Spinal cord (tissue), 10 donors: ENCODE results near the gene ANO3. TPM values are rescaled to one million over a fixed set of nuclear protein-coding genes. Genes with fewer than 3 reads are reported as not detected.
"Not testable (repeated sequence)": the region's sequence is repeated elsewhere in the genome, so short reads cannot be mapped to it uniquely, and the experiment has no call there.

Source experiments
- DNase-seq, 6 donors: peaks; one replicate each; pipeline versions ENCODE4 v3.0.0 to v3.0.0-alpha.2; 2013 to 2015; ENCODE audit warnings: low spot score in 6 of 6, low read depth in 4 of 6
- H3K27ac ChIP-seq: one replicate; pipeline ENCODE4 v1.5.1; 2013; ENCODE audit warnings: low read depth, low read length, control low read depth
- H3K27me3 ChIP-seq: one replicate; pipeline ENCODE4 v1.6.1; 2013; ENCODE audit warnings: low read length; ENCODE audit not compliant: control insufficient read depth, insufficient read depth
- H3K36me3 ChIP-seq: one replicate; pipeline ENCODE4 v1.6.1; 2013; ENCODE audit warnings: low read length; ENCODE audit not compliant: control insufficient read depth, insufficient read depth
- H3K4me1 ChIP-seq: one replicate; pipeline ENCODE4 v1.6.1; 2013; ENCODE audit warnings: low read length; ENCODE audit not compliant: control insufficient read depth, insufficient read depth
- H3K4me3 ChIP-seq: one replicate; pipeline ENCODE4 v1.5.1; 2013; ENCODE audit warnings: low read depth, low read length, control low read depth
- H3K9me3 ChIP-seq: one replicate; pipeline ENCODE4 v1.6.1; 2013; ENCODE audit warnings: low read length; ENCODE audit not compliant: control insufficient read depth, insufficient read depth
- WGBS: methylation state at CpG from one replicate; pipeline ENCODE4 v1.1.5; 2013; ENCODE audit warnings: missing lambda C conversion rate; ENCODE audit not compliant: insufficient coverage; 5-methylcytosine and 5-hydroxymethylcytosine counted together
- long read RNA-seq, 4 donors: transcript quantifications; one replicate each; lab custom pipeline, GENCODE V29; 2026
- polyA plus RNA-seq, 2 donors: library from polyadenylated mRNA; unstranded; fragments of 120-200 nt; gene quantifications; one replicate each; pipeline ENCODE4 v1.2.1, GENCODE V29; 2013; ENCODE audit not compliant: insufficient read length in 2 of 2
- total RNA-seq, 2 donors: library from RNA; depleted of rRNA in 1 of 2; stranded (reverse); fragments of 120-200 nt in 1 of 2; fragments of >200 nt in 1 of 2; gene quantifications; one replicate each; pipeline versions ENCODE4 v1.2.3 to v1.2.4, GENCODE V29; 2013 to 2014
- donor health status: healthy.

ANO3 gene
- total RNA-seq: 10 to 100 TPM in 1 of 2 donors, 1 to 10 TPM in 1; 2.4 to 12.9 TPM
- polyA plus RNA-seq: 1 to 10 TPM; 3.8 to 3.9 TPM
- long read RNA-seq, donor 1: 0 reads
- long read RNA-seq, donor 2, partial matches to known transcripts: 0 of 1 reads
- long read RNA-seq, donor 2, other reads (novel, unspliced or antisense): 0 of 1 reads
- long read RNA-seq, donor 3: 0 reads
- long read RNA-seq, donor 4: 0 reads

- DNase-seq: peak; percentile 60 to 93 (median 78)
- H3K9me3 ChIP-seq: no peaks in the 10 kb centered on the region
- H3K27me3 ChIP-seq: no peaks in the 10 kb centered on the region
- WGBS: under 1% methylated on average over 33 of the region's 36 CpGs
- H3K4me3 ChIP-seq: peak within 1 kb of the TSS; percentile 63
- peak within 1 kb of the TSS; percentile 55 for H3K27ac ChIP-seq
- H3K36me3 ChIP-seq: no peaks in the 10 kb centered on the region
- H3K4me1 ChIP-seq: peaks cover 6% of the 10 kb centered on the region
These were observed at the start of gene ANO3 for GRCh38 chr11:26331911-26332571. Gene ANO3 (plus strand): TSS chr11:26332130. CDS start chr11:26332276, 146 bp downstream.

GRCh38 chr11:26283852-26284408, 48.0 kb upstream of the ANO3 start:
- DNase-seq: no peak
- Histone ChIP-seq H3K9me3 (no peaks in the 10 kb centered on the region), H3K4me3 (no peak overlapping the region), H3K27me3 (no peaks in the 10 kb centered on the region), H3K27ac (no peak overlapping the region), H3K36me3 (no peaks in the 10 kb centered on the region), H3K4me1 (no peaks in the 10 kb centered on the region)
- WGBS: 71% methylated on average over 5 of the region's 6 CpGs

- no peak for DNase-seq
- H3K4me1 ChIP-seq: no peaks in the 10 kb centered on the region
- H3K27ac ChIP-seq: no peak overlapping the region
- no peaks in the 10 kb centered on the region for H3K36me3 ChIP-seq
- no peaks in the 10 kb centered on the region for H3K27me3 ChIP-seq
- no peak overlapping the region for H3K4me3 ChIP-seq
- 80% methylated on average over 1 of the region's 3 CpGs for WGBS
- no peaks in the 10 kb centered on the region for H3K9me3 ChIP-seq
These were observed 46.3 kb upstream of the ANO3 start for GRCh38 chr11:26285608-26286007.

- 33% methylated on average over 1 of the region's 5 CpGs for WGBS
- DNase-seq: peak in 3 of 6 donors; percentile 24 to 78 (median 71)
- H3K36me3 ChIP-seq: no peaks in the 10 kb centered on the region
- H3K27ac ChIP-seq: no peak overlapping the region
- no peaks in the 10 kb centered on the region for H3K9me3 ChIP-seq
- no peaks in the 10 kb centered on the region for H3K4me1 ChIP-seq
- H3K27me3 ChIP-seq: no peaks in the 10 kb centered on the region
- no peak overlapping the region for H3K4me3 ChIP-seq
These were observed 45.4 kb upstream of the ANO3 start for GRCh38 chr11:26286472-26287066.

- no peaks in the 10 kb centered on the region for H3K4me1 ChIP-seq
- no peaks in the 10 kb centered on the region for H3K36me3 ChIP-seq
- H3K4me3 ChIP-seq: no peak overlapping the region
- no peaks in the 10 kb centered on the region for H3K27me3 ChIP-seq
- no CpG with 5 or more reads among the region's 5 CpGs for WGBS
- H3K27ac ChIP-seq: no peak overlapping the region
- no peaks in the 10 kb centered on the region for H3K9me3 ChIP-seq
- DNase-seq: no peak
These were observed 44.8 kb upstream of the ANO3 start for GRCh38 chr11:26287067-26287518.

GRCh38 chr11:26297189-26297975, 34.5 kb upstream of the ANO3 start:
- no peaks in the 10 kb centered on the region for H3K9me3 ChIP-seq
- no peaks in the 10 kb centered on the region for H3K36me3 ChIP-seq
- no peak overlapping the region for H3K27ac ChIP-seq
- H3K27me3 ChIP-seq: no peaks in the 10 kb centered on the region
- WGBS: 17% methylated on average over 1 of the region's 4 CpGs
- H3K4me1 ChIP-seq: no peaks in the 10 kb centered on the region
- no peak overlapping the region for H3K4me3 ChIP-seq
- DNase-seq: peak in 4 of 6 donors; percentile 32 to 89 (median 58)

GRCh38 chr11:26316372-26316771, 15.6 kb upstream of the ANO3 start:
- H3K4me3 ChIP-seq, H3K4me1 ChIP-seq, DNase-seq, H3K27me3 ChIP-seq, H3K9me3 ChIP-seq, H3K27ac ChIP-seq, H3K36me3 ChIP-seq: not testable (repeated sequence)
- 90% methylated on average over 2 of the region's 5 CpGs for WGBS

- Histone ChIP-seq H3K36me3 (no peaks in the 10 kb centered on the region), H3K4me3 (no peak overlapping the region), H3K4me1 (no peaks in the 10 kb centered on the region), H3K27me3 (no peaks in the 10 kb centered on the region), H3K9me3 (no peaks in the 10 kb centered on the region), H3K27ac (no peak overlapping the region)
- no peak for DNase-seq
- WGBS: 80% methylated on average over 1 of the region's 2 CpGs
These were observed 12.0 kb upstream of the ANO3 start for GRCh38 chr11:26319906-26320305.

- H3K9me3 ChIP-seq: no peaks in the 10 kb centered on the region
- no peaks in the 10 kb centered on the region for H3K4me1 ChIP-seq
- H3K27me3 ChIP-seq: no peaks in the 10 kb centered on the region
- no peaks in the 10 kb centered on the region for H3K36me3 ChIP-seq
- no peak overlapping the region for H3K27ac ChIP-seq
- DNase-seq: no peak
- no peak overlapping the region for H3K4me3 ChIP-seq
These were observed 10.4 kb upstream of the ANO3 start for GRCh38 chr11:26321516-26321915.
